ENCODE results near the gene TMEM255B. TPM values are rescaled to one million over a fixed set of nuclear protein-coding genes. Genes with fewer than 3 reads are reported as not detected.

TMEM255B gene
- total and polyA plus RNA-seq, 2 of the 4 experiments (the other 2 are of a cell fraction) = 0.36 to 0.94 TPM

GRCh38 chr13:113754242-113754641 is 4.8 kb upstream of the TMEM255B start:
- H2AFZ ChIP-seq (replicated peaks; ENCODE audit: low read length, poor library complexity) = no peak overlapping the region
- H3K18ac ChIP-seq (ENCODE audit: low read depth, low read length) = no peak overlapping the region
- no peak overlapping the region for H3K4ac ChIP-seq (ENCODE audit: low read depth, low read length)
- in situ Hi-C loops (cut with MboI; ENCODE audit: low sequenced_read_pairs) (no loop called here), intact Hi-C loops (cut with micrococcal nuclease) (no loop called here), dilution Hi-C loops (cut with HindIII; ENCODE audit: low sequenced_read_pairs, unreplicated experiment) (no loop called here)
- POLR2A ChIA-PET (ENCODE audit: unreplicated experiment) = no interaction called here
- H3K4me1 ChIP-seq (ENCODE audit: control insufficient read depth, insufficient read depth, low read length) = peaks cover 3% of the 10 kb centered on the region; the same call in 1 of the 2 replicates
- peaks cover 31% of the 10 kb centered on the region for H3K27me3 ChIP-seq (ENCODE audit: control insufficient read depth, insufficient read depth, low read length)
- BruUV-seq (replicated peaks) = no TSS peak
- H2BK20ac ChIP-seq (ENCODE audit: low read depth, low read length) = no peak overlapping the region
- no peak overlapping the region for H4K91ac ChIP-seq (ENCODE audit: insufficient read depth, low read depth, low read length)
- H3K79me1 ChIP-seq (ENCODE audit: low read depth in 1 of 2, low read length in 2 of 2) = no peaks in the 10 kb centered on the region
- no peak overlapping the region for H4K8ac ChIP-seq (ENCODE audit: low read depth in 2 of 2, low read length in 2 of 2)
- no peak overlapping the region for H4K5ac ChIP-seq (ENCODE audit: low read depth, low read length)
- H3K9ac ChIP-seq (ENCODE audit: low read depth, low read length) = no peak overlapping the region
- H3K4me2 ChIP-seq (ENCODE audit: low read depth, low read length) = no peak overlapping the region
- no peak overlapping the region for H2BK120ac ChIP-seq (ENCODE audit: low read depth, low read length)
- CTCF ChIA-PET = no interaction called here
- H3K27ac ChIP-seq (ENCODE audit: insufficient read depth, low read length) = no peak overlapping the region
- H3K9me3 ChIP-seq (ENCODE audit: control insufficient read depth, insufficient read depth, low read length) = no peaks in the 10 kb centered on the region
- no peak overlapping the region for H2BK5ac ChIP-seq (ENCODE audit: low read depth, low read length, poor library complexity, severe bottlenecking)
- WGBS, 2 experiments (ENCODE audit: extremely low coverage in 2 of 2, insufficient read length in 1 of 2) = 46% methylated on average over 4 of the region's 7 CpGs; no CpG with 5 or more reads in 1 of the 2 experiments
- no peak overlapping the region for H3K56ac ChIP-seq (ENCODE audit: extremely low read depth, insufficient read depth, low read length)
- no peak overlapping the region for H3K14ac ChIP-seq (replicated peaks; ENCODE audit: low read depth, low read length)
- no peak for TF ChIP-seq NFE2L2 (IDR thresholded peaks at IDR 0.05; ENCODE audit: low read depth, low read length)
- no peak for TF ChIP-seq RFX5 (IDR thresholded peaks at IDR 0.05; ENCODE audit: low read depth, low read length)
- TF ChIP-seq MXI1 (IDR thresholded peaks at IDR 0.05; ENCODE audit: borderline replicate concordance, low read depth, low read length) = no peak
- TF ChIP-seq ELK1 (IDR thresholded peaks at IDR 0.05; ENCODE audit: borderline replicate concordance, low read depth, low read length) = no peak
- TF ChIP-seq FOS (IDR thresholded peaks at IDR 0.05; ENCODE audit: low read depth, low read length) = no peak
- no peak for TF ChIP-seq BHLHE40 (IDR thresholded peaks at IDR 0.05; ENCODE audit: low read depth, low read length)
- no peak for TF ChIP-seq USF2 (IDR thresholded peaks at IDR 0.05; ENCODE audit: low read depth, low read length)
- TF ChIP-seq SMC3 (IDR thresholded peaks at IDR 0.05; ENCODE audit: low read depth, low read length) = no peak
- no peak for TF ChIP-seq CTCF (conservative IDR thresholded peaks at IDR 0.05; ENCODE audit: low read depth, low read length)
- TF ChIP-seq CHD1 (IDR thresholded peaks at IDR 0.05; ENCODE audit: low read depth, low read length) = no peak
- no peak for TF ChIP-seq RCOR1 (IDR thresholded peaks at IDR 0.05; ENCODE audit: insufficient replicate concordance, low read length)
- TF ChIP-seq CEBPB (IDR thresholded peaks at IDR 0.05; ENCODE audit: low read depth, low read length) = no peak
- H2BK15ac ChIP-seq (ENCODE audit: low read depth, low read length) = no peak overlapping the region
- ATAC-seq (ENCODE audit: low read depth) = no peak
- no peak overlapping the region for H2AK9ac ChIP-seq (replicated peaks; ENCODE audit: low read depth, low read length, poor library complexity)
- no peak overlapping the region for H3K23ac ChIP-seq (ENCODE audit: low read depth, low read length)
- peaks cover 4% of the 10 kb centered on the region; the same call in 1 of the 2 replicates for H4K20me1 ChIP-seq (ENCODE audit: insufficient read depth, low read length)
- H3K9me1 ChIP-seq (ENCODE audit: insufficient read depth, low read length) = peaks cover 8% of the 10 kb centered on the region
- DNase-seq = no peak
- H3K36me3 ChIP-seq (ENCODE audit: control insufficient read depth, insufficient read depth, low read length) = no peaks in the 10 kb centered on the region
- H3K4me3 ChIP-seq (ENCODE audit: insufficient read depth, low read depth, low read length) = no peak overlapping the region
- no peak overlapping the region for H2AK5ac ChIP-seq (ENCODE audit: low read depth, low read length)

All from IMR-90 (cell line).